GM18907 (cell line): ENCODE results near the gene ABLIM3.
"Not testable (repeated sequence)": the region's sequence is repeated elsewhere in the genome, so short reads cannot be mapped to it uniquely, and the experiment has no call there.

Source experiments
- ATAC-seq: cut with Tn5 transposase; IDR thresholded peaks from one replicate; pipeline ENCODE4 v1.9.1; 2021; ENCODE audit warnings: mild to moderate bottlenecking, moderate library complexity; ENCODE audit not compliant: unreplicated experiment

Gene ABLIM3

DNA sequence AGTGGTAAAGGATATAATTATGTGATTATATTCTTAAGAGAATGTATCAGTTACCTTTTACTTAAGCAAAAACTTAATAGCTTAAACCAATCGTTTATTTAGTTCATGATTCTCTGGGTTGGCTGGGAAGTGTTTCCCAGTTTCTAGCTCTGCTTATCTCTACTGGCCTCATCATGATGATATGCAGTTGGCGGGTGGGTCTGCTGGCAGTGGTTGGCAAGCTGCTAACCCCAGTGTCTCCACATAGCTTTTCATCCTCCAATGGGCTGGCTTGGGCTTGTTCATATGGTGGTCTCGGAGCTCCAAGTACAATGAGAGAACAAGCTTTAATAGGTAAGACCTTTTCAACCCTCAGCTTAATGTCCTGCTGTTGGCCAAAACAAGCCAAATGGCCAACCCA, 43.8 kb downstream of the ABLIM3 start:
- ATAC-seq, result no peak

DNA sequence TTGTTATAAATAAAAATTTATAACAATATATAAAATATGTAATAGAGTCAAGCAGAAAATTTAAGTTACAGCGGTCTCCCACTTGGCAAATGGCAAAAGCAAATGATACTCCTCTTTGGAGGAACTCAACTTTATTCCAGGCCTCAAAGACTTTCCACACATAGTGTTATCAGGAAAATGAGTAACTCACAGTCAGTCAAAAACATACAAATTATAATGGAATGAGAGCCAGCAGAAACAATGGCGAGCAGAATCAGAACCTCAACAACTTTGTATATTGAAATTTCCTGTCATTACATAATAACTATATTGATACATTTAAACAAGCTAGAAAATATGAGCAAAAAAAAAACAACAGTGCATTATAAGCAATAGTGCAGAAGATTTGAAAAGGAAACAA, 45.2 kb downstream of the ABLIM3 start:
- no peak for ATAC-seq

DNA sequence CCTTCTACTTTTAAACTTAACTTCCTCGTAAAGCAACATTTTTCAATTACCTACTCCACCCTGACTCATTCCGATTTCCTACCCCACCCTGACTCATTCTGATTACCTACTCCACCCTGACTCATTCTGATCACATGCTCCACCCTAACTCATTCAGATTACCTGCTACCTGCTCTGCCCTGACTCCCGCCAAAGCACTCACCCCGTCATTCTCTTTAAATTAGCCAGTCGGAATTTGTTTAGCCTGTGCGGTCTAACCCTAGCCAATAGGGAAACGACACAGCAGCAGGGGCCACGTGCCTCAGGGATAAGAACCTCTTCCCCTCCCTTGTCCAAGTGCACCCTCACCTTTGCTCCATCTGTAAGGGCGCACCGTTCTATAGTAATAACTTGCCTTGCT, 46.3 kb downstream of the ABLIM3 start:
- ATAC-seq, result not testable (repeated sequence)

DNA sequence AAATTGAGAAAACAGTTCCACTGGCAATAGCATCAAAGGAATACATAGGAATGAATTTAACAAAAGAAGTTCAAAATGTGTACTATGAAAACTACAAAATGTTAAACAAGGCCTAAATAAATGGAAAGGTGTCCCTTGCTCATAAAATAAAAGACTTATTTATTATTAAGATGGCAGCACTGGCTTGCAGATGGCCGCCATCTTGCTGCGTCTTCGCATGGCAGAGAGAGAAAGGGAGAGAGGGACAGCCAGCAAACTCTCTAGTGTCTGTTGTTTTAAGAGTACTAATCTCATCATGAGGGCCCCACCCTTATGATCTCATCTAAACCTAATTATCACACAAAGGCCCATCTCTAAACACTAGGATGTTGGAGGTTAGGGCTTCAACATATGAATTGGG, 47.1 kb downstream of the ABLIM3 start:
- ATAC-seq, result no peak

DNA sequence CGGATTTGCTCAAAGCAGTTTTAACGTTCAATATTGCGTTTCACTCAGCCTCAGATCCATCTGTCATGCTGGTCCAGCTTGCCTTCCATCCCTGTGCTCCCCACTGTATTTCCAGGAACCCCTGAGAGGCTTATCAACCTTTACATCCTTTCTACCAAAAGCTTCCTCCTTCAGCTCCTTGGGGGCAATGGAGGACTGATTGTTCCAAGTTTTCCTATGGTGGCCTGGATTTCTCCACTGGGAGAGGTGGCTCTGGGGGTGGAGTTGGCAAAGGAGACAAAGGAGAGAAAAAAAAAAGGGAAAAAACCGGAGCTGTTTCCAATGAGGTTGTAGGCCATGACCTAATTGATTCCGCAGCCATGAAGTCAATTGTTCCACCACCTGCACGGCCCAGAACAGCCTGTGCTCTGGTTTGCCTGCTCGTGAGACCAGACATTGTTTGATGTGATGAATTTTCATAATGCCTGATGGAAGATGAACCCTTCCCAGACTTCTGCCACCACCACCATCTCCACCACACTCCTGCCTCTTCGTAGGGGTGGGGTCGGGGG, 54.1 kb downstream of the ABLIM3 start:
- ATAC-seq, result no peak

DNA sequence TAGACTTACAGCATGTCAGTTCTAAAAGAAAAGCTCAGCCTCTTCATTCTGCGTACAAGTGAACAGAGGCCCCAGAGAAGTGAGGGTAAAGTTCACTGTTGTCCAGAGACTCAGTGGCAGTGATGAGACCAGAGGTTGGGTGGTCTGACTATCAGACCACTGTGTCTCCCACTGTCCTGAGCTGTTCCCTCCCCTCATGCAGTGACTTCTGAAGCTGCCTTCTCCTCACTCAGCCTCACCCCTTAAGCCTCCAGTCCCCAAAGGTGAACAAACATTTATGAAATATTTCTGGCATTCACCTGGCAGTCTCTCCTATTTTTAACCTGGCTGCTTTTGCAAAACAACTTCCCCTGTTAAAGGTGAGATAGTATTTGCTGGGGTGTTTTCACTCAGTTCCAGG, 54.7 kb downstream of the ABLIM3 start:
- ATAC-seq, result no peak

DNA sequence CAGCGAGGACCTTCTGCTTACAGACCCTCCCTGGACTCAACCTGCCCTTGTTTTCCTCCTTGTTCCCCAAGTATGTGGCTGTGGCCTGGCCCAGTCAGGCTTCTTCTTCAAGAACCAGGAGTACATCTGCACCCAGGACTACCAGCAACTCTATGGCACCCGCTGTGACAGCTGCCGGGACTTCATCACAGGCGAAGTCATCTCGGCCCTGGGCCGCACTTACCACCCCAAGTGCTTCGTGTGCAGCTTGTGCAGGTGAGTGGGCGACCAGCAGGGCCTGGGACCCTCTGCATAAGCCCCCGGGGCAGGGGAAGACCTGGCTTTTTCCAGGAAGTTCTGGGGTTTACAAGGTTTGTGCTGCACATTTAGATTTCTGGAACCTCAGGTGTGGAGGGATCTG, 56.9 kb downstream of the ABLIM3 start:
- no peak for ATAC-seq

DNA sequence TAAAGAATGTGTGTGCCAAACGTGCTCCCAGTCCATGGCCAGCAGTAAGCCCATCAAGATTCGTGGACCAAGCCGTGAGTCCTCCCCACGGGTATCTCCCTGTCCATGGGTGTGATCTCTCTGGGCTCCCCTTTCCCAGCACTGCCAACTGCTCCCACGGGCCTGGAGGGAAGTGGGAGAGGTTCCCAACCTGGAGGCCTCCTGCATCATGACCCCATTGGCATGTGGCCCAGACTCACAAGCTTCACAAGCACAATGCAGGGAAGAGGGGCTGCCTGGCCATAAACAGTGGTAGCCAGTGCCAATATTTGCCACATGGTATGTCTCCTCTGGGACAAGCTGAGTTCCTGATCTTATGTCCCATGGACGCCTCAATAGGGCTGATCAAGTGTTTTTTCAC, 59.1 kb downstream of the ABLIM3 start:
- ATAC-seq, result no peak

DNA sequence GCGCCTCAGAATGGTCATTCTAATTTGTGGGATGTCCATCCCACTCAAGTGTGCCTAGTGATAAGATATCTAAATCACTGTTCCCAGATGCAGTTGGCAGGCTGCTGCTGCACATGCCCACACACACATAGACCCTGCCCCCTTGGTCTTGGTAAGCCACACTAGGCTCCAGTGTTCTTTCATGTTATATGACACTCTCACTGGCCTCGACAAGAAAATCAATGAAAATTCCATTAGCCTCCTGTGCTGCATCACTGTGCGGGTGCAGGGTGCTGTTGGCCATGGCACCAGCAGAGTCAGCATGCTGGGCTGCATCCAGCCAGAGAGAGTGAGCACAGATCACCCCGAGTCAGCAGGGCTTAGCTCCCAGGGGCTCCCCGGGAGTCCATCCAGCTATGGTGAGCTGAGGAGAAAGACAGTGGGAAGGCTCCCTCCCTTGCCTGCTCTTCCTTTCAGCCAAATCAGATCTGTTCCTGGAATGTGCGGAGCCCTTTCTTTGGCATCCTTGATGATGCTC, 59.9 kb downstream of the ABLIM3 start:
- ATAC-seq, result no peak

DNA sequence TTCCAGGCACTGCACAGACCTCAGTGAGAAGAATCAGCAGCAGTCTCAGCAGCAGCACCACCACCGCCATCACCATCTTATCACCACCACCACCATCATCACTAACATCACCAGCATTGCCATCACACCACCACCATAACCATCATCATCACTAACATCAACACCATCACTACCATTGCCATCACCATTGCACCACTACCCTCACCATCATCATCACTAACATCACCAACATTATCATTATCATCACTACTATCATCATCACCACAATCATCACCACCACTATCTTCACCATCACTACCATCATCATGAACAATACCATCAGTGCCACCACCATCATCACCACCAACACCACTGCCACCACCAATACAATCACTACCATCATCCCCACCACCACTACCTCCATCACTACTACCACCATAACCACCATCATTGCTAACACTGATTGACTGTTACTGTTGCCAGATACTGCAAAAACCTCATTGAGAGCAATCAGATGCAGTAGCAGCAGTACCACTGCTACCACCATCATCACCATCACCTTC, 61.7 kb downstream of the ABLIM3 start:
- ATAC-seq, result no peak

DNA sequence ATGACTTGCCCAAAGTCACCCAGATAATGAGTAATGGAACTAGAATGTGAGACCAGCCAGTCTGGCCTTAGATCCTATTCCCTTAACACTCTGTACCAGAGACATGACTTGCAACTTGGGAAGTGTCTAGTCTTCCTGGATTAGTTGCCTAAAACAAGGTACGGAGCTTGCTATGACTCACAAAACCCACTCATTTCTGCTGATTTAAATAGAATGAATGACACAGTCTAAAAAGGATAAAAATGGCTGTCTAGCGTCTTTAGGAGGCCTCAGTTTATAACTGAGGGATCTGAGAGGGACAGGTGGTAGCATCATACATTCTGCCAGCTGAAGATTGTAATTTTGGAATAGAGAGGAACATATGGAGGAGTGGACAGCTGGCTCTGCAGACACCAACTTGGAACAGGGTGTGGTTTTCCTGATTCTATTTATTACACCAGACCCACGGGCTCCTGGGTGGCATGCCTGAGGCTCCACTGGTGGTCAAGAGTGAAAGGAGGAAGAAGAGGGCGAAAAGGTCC, 62.7 kb downstream of the ABLIM3 start:
- ATAC-seq, result no peak

DNA sequence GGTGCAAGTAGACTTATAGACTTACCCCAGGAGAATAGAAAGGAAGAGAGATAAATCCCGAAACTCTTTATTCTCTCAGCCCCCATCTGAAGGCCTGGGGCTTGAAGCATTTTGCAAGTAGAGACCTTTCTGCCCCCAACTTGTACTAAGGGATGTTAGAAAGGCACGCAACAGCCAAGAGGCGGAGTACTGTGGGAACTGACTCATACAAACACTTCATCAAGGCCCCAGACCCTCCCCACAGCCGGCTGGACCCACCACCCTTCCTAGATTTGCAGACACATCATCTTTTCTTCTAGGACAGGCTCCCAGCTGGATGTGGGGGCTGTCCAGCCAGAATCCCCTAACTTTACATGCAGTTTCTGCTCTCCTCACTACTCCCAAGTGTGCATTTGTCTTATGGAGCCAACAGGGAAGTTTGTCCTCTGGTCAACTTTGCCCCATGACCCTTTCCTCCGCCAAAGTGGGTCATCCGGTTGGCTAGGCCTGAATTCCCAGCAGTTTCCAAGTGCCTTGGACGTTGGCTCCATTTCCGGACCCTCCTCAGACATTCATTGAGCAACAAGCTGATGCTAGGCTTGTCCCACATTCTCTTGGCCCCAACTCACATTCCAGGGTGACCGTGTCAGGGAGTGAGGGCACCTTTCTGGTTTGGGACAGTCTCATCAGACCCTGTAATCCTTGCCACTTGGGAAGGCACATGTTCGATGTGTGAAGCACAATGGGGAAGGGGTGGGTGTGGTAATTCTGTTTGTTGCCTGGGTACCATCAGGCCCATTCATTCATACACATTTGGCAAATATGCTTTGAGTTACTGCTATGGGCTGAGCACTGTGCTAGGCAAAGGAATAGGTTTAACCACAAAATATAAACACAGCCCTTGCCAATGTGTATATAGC, 64.6 kb downstream of the ABLIM3 start:
- ATAC-seq, result no peak

DNA sequence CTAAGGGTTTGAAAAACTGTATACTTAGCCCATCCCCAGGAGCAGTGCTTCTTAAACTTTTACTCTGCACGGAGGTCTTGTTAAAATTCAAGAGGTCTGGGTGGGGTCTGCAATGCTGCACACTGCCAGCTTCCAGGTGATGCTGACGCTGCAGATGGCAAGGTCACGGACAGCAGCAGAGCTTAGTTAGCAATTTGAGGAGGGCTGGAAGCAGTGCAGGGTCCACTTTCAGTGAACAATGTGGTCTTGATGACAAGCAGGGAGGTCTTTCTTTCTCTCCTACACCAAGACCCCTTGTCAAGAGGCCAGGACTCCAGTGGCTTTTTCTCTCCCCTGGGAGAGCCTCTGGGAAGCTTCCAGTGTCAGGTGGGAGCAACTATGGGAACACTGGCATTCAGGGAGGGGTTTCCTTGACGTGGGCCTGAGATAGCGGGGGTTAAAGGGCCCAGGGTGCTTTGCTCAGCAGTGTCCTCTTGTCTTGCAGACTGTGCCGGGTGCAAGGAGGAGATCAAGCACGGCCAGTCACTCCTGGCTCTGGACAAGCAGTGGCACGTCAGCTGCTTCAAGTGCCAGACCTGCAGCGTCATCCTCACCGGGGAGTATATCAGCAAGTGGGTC, 65.3 kb downstream of the ABLIM3 start:
- ATAC-seq, result no peak

DNA sequence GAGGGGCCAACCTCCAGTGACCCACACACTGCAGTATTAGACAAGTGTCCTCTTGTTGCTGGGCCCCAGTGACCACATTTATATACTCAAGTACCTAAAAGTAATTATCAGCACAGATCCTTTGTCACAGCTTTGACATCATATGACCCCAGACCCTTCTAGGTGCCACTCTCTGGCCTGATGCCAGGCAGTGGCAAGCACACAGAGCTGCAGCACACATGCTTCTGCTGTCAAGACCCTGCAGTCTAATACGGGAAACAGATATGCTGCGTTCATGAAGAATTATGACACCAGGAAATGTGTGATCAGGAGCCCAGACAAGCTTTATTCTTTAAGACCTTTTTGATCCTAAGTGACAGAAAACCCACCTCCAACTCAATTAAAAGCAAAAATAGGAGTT, 66.5 kb downstream of the ABLIM3 start:
- ATAC-seq, result no peak

DNA sequence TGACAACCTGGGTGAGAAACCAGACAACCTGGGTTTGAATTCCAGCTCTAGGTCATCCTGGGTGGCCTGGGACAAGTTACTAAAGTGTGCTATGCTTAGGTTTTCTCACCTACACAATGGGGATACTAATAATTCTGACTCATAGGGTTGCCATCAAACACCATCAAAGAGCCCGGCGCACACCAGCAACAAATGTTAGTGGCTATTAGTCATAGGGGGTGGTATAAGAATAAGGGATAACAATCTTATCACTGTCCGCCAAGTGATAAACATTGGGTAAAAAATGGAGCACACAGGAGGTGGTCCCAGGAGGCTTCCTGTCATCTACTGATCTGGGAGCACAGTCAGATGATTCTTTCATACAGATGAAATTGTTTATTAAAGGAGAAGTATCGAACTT, 68.9 kb downstream of the ABLIM3 start:
- ATAC-seq, result no peak

DNA sequence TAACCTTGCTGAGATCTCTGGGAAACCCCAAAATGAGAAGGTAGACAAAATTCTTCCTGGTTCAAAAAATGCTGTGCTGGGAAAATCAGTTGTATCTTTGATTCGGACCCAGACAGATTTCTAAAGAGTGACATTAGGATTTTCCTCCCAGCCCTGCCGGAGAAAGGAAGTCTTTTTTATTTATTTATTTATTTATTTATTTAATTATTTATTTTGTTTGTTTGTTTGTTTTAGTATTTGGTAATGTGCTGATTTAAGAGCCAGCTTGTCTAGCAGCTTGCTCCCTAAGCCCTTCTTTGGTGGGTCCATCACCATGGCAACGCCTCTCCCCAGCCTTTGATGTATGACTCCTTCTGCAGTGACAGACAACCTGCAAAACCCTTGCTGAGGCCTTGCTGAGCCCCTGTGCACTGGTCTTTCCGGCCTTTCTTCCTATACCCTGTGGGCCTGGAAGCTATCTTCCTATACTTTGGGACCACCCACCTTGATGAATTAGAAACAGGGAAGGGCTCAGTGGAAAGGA, 69.7 kb downstream of the ABLIM3 start:
- ATAC-seq, result no peak

DNA sequence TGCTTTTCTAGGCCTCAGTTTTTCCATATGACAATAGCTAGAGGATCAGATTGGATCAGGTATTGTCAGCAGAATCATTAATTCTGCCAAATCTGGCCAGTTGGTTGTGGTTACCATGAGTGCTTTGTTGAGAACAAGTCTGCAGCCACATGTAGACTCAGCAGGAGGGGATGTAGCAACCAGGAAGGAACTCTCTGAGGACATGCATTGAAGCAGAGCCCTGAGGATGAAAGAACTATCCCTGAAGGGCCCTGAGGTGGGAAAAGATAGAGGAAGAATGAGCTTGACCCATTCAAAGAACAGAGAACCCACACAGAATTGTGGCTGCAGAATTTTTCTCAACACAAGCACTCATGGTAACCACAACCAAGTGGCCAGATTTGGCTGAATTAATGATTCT, 70.3 kb downstream of the ABLIM3 start:
- ATAC-seq, result no peak

DNA sequence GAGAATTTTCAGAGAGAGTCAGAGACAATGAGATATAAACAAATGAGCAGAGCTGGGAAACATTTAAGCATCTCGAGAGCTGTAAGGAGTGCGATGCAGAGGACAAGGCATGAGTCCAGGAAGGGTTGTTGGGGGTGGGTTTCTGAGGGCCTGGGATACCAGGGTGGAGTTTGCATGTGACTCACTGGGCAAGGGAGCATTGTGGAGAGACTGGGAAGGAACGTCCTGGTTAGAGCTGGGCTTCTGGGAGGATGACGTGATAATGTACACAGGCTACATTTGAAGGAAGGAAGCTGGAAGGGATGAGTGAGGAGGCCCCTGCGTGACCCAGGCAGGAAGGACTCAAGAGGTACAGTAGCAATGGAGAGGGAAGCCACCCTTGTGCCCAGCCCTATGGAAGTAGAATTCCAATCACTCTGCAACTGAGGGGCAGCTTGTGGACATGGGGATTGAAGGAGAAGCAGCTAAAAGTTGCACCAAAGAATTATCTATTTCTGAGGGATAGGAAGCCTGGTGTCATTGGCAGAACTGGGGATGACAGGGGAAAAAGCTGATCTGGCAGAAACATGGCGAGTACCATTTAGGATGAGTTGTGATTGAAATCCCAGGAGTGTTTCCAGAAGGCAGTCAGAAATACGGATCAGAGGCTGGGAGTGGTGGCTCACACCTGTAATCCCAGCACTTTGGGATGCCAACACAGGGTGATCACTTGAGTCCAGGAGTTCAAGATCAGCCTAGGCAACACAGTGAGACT, 71.1 kb downstream of the ABLIM3 start:
- ATAC-seq, result no peak

DNA sequence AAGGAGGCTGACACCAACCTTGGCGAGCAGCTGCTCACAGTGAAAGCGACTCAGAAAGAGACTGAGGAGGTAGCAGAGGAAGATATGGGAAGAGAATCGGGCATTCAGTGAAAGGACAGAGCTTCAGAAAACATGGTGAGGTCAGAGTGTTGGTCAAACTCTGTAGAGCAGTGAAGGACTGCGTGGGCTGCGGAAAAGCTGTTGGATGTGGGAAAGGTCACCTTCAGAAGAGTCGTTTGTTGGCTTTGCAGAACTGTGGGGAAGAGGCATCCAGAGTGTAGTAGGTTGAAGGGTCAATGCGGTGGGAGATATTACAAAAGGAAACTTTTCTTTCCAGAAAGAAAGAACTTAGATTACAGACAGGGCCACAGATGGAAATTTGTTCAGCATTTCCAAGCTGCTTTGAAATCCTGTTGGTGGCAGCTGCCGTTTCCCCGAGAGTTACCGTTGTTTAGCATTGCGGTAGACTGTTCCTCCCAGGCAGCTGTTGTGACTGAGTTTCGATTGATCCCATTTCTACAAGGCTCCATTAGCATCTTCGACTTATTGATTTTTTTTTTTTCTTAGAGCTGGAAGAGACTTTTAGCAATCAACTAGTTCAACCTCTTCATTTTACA, 72.1 kb downstream of the ABLIM3 start:
- no peak for ATAC-seq

DNA sequence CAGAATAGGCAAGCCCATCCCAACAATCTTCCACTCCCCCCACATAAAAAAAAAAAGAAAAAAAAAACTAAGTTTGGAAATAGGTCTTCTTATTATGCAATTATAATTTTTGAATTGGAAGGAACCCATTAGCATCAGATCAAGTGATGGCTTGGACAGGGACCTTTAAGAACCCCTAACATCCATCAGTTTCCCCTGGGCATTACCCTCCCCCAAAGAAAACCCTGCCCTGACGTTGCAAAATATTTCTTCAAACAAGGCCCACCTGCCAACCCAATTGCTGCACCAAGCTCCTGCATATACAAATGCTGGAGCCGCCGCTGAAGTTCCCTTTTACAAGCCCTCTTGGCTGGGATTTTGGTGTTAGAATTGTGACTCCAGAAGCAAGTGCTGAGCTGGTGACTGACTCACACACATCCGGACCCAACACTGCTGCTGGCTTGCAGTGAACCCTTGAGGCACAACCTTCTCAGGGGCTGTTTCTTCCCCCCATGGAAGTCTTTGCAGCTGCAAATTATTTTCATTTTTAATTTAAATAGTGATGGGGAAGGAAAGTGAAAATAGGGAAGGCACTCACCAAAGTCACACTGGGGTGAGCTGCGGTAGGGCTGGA, 74.3 kb downstream of the ABLIM3 start:
- ATAC-seq, result no peak
